IMR-90 (cell line): ENCODE data around the gene AP4M1. TPM values are rescaled to one million over a fixed set of nuclear protein-coding genes. Genes with fewer than 3 reads are reported as not detected.

Experiments used
- ATAC-seq: fragments of 200-7000 bp; cut with Tn5 transposase; 2 replicates; pipeline ENCODE4 v1.9.1; 2020; ENCODE audit warnings: low read depth, mild to moderate bottlenecking, moderate library complexity
- BruUV-seq: library from RNA; stranded (reverse); fragments of 400-500 nt; replicated peaks from 2 replicates; lab custom pipeline; 2021; lab: Mats Ljungman, UMichigan
- CTCF ChIA-PET: fragments of 300-600 bp; formaldehyde crosslinking; extraction: SDS; loops from one replicate; lab custom pipeline; 2021; ENCODE audit warnings: antibody characterized with exemption; lab: Yijun Ruan, JAX
- POLR2A ChIA-PET: fragments of 300-600 bp; sonication (Branson Sonifier 250); formaldehyde crosslinking; loops from one replicate; lab custom pipeline; 2022; ENCODE audit warnings: antibody characterized with exemption; ENCODE audit not compliant: unreplicated experiment; lab: Charles Lee
- DNase-seq: peaks from one replicate; pipeline ENCODE4 v3.0.0; 2013
- H2AFZ ChIP-seq: replicated peaks from 2 replicates; pipeline ENCODE3; 2013; ENCODE audit warnings: low read length, mild to moderate bottlenecking; ENCODE audit not compliant: poor library complexity
- H2AK5ac ChIP-seq: 2 replicates; pipeline ENCODE4 v1.6.1; 2013; ENCODE audit warnings: low read depth, low read length, inconsistent platforms
- H2AK9ac ChIP-seq: replicated peaks from 2 replicates; pipeline ENCODE3; 2013; ENCODE audit warnings: mild to moderate bottlenecking, low read depth, low read length, moderate library complexity; ENCODE audit not compliant: poor library complexity
- H2BK120ac ChIP-seq: 2 replicates; pipeline ENCODE4 v1.6.1; 2013; ENCODE audit warnings: low read depth, low read length, inconsistent platforms
- H2BK15ac ChIP-seq: 3 replicates; pipeline ENCODE4 v1.6.1; 2013; ENCODE audit warnings: low read depth, low read length, inconsistent platforms
- H2BK20ac ChIP-seq: 2 replicates; pipeline ENCODE4 v1.6.1; 2013; ENCODE audit warnings: low read depth, mild to moderate bottlenecking, inconsistent platforms, low read length, moderate library complexity
- H2BK5ac ChIP-seq: 2 replicates; pipeline ENCODE4 v1.6.1; 2013; ENCODE audit warnings: mild to moderate bottlenecking, low read depth, low read length, inconsistent platforms; ENCODE audit not compliant: poor library complexity, severe bottlenecking
- H3K14ac ChIP-seq: replicated peaks from 2 replicates; pipeline ENCODE4 v1.6.1; 2013; ENCODE audit warnings: low read depth, low read length, inconsistent platforms
- H3K18ac ChIP-seq: 2 replicates; pipeline ENCODE4 v1.6.1; 2013; ENCODE audit warnings: low read depth, low read length, control low read depth
- H3K23ac ChIP-seq: 2 replicates; pipeline ENCODE4 v1.6.1; 2013; ENCODE audit warnings: low read depth, low read length, inconsistent platforms
- H3K27ac ChIP-seq: 2 replicates; pipeline ENCODE4 v1.5.1; 2013; ENCODE audit warnings: mild to moderate bottlenecking, control low read depth, low read length; ENCODE audit not compliant: insufficient read depth
- H3K27me3 ChIP-seq: 2 replicates; pipeline ENCODE4 v1.6.1; 2013; ENCODE audit warnings: low read length; ENCODE audit not compliant: control insufficient read depth, insufficient read depth
- H3K36me3 ChIP-seq: 2 replicates; pipeline ENCODE4 v1.6.1; 2013; ENCODE audit warnings: low read length, mixed read lengths; ENCODE audit not compliant: control insufficient read depth, insufficient read depth
- H3K4ac ChIP-seq: 2 replicates; pipeline ENCODE4 v1.6.1; 2013; ENCODE audit warnings: low read depth, low read length, inconsistent platforms
- H3K4me1 ChIP-seq: 2 replicates; pipeline ENCODE4 v1.6.1; 2013; ENCODE audit warnings: low read length, mixed read lengths; ENCODE audit not compliant: control insufficient read depth, insufficient read depth
- H3K4me2 ChIP-seq: 2 replicates; pipeline ENCODE4 v1.6.1; 2013; ENCODE audit warnings: low read depth, mild to moderate bottlenecking, control low read depth, low read length, moderate library complexity
- H3K4me3 ChIP-seq: 2 replicates; pipeline ENCODE4 v1.5.1; 2013; ENCODE audit warnings: low read depth, mild to moderate bottlenecking, control low read depth, low read length, moderate library complexity; ENCODE audit not compliant: insufficient read depth
- H3K56ac ChIP-seq: 2 replicates; pipeline ENCODE4 v1.6.1; 2013; ENCODE audit warnings: low read length, inconsistent platforms; ENCODE audit not compliant: insufficient read depth; ENCODE audit errors: extremely low read depth
- H3K79me1 ChIP-seq, 2 experiments: 2 replicates each; pipeline ENCODE4 v1.6.1; 2013; ENCODE audit warnings: low read length in 2 of 2, inconsistent platforms in 1 of 2, low read depth in 1 of 2
- H3K9ac ChIP-seq: 2 replicates; pipeline ENCODE4 v1.6.1; 2013; ENCODE audit warnings: low read depth, low read length, control low read depth
- H3K9me1 ChIP-seq: 2 replicates; pipeline ENCODE4 v1.6.1; 2013; ENCODE audit warnings: low read length, inconsistent platforms; ENCODE audit not compliant: insufficient read depth
- H3K9me3 ChIP-seq: 2 replicates; pipeline ENCODE4 v1.6.1; 2013; ENCODE audit warnings: low read length; ENCODE audit not compliant: control insufficient read depth, insufficient read depth
- H4K20me1 ChIP-seq: 2 replicates; pipeline ENCODE4 v1.6.1; 2013; ENCODE audit warnings: low read length, inconsistent platforms; ENCODE audit not compliant: insufficient read depth
- H4K5ac ChIP-seq: 2 replicates; pipeline ENCODE4 v1.6.1; 2013; ENCODE audit warnings: mild to moderate bottlenecking, low read depth, low read length, control low read depth
- H4K8ac ChIP-seq, 2 experiments: 2 replicates each; pipeline ENCODE4 v1.6.1; 2013; ENCODE audit warnings: low read depth in 2 of 2, low read length in 2 of 2, control low read depth in 1 of 2, inconsistent platforms in 1 of 2
- H4K91ac ChIP-seq: 2 replicates; pipeline ENCODE4 v1.6.1; 2013; ENCODE audit warnings: low read depth, low read length, inconsistent platforms; ENCODE audit not compliant: insufficient read depth
- CTCF ChIP-seq: conservative IDR thresholded peaks from 2 replicates; pipeline ENCODE4 v1.5.1; 2012; ENCODE audit warnings: mild to moderate bottlenecking, low read depth, low read length, improper control_type of control experiment
- ELK1 ChIP-seq: fragments of 150-350 bp; IDR thresholded peaks from 2 replicates; pipeline ENCODE4 v1.6.1; 2016; ENCODE audit warnings: low read depth, mild to moderate bottlenecking, low read length, moderate library complexity, borderline replicate concordance
- MAZ ChIP-seq: IDR thresholded peaks from 2 replicates; pipeline ENCODE4 v1.6.1; 2012; ENCODE audit warnings: low read depth, mild to moderate bottlenecking, low read length, improper control_type of control experiment, moderate library complexity, borderline replicate concordance
- RAD21 ChIP-seq: IDR thresholded peaks from 2 replicates; pipeline ENCODE4 v1.6.1; 2012; ENCODE audit warnings: low read length, improper control_type of control experiment
- RFX5 ChIP-seq: IDR thresholded peaks from 2 replicates; pipeline ENCODE4 v1.8.0; 2012; ENCODE audit warnings: low read depth, mild to moderate bottlenecking, low read length, moderate library complexity
- SMC3 ChIP-seq: fragments of 150-350 bp; IDR thresholded peaks from 2 replicates; pipeline ENCODE4 v1.6.1; 2016; ENCODE audit warnings: low read depth, mild to moderate bottlenecking, antibody characterized with exemption, low read length, moderate library complexity
- WGBS, 2 experiments: methylation state at CpG; one replicate each; pipeline versions ENCODE4 v1.1.5 to v1.1.7; 2013; ENCODE audit warnings: missing lambda C conversion rate in 2 of 2; ENCODE audit not compliant: insufficient read length in 1 of 2; ENCODE audit errors: extremely low coverage in 2 of 2; 5-methylcytosine and 5-hydroxymethylcytosine counted together
- dilution Hi-C: fragments of 300-500 bp; cut with HindIII; formaldehyde crosslinking; loops from one replicate; pipeline ENCODE4 v1.14.3; 2018; ENCODE audit warnings: low sequenced_read_pairs; ENCODE audit not compliant: unreplicated experiment
- in situ Hi-C: fragments of 300-500 bp; cut with MboI; formaldehyde crosslinking; loops from 3 replicates; pipeline ENCODE4 v1.14.3; 2019; ENCODE audit warnings: low sequenced_read_pairs, inconsistent platforms, mixed read lengths
- intact Hi-C: fragments of 100-400 bp; cut with micrococcal nuclease; formaldehyde crosslinking; loops from 2 replicates; pipeline ENCODE4 v1.10.0; 2022
- polyA plus RNA-seq, 3 experiments: library from polyadenylated mRNA; depleted of rRNA; stranded (reverse); fragments of >200 nt; gene quantifications; 2 replicates each; pipeline ENCODE4 v1.2.3, GENCODE V29; 2012; ENCODE audit warnings: low replicate concordance in 1 of 3
- total RNA-seq: library from RNA; depleted of rRNA; stranded (reverse); fragments of >200 nt; gene quantifications from 2 replicates; pipeline ENCODE4 v1.2.3, GENCODE V29; 2012

AP4M1 gene
- total and polyA plus RNA-seq, 2 of the 4 experiments (the other 2 are of a cell fraction) = 21.1 to 21.4 TPM

- Histone ChIP-seq H3K4ac (no peak overlapping the region), H3K9me3 (no peaks in the 10 kb centered on the region), H3K18ac (no peak overlapping the region), H3K4me2 (no peak overlapping the region), H2BK120ac (no peak overlapping the region), H3K56ac (no peak overlapping the region), H3K23ac (no peak overlapping the region), H3K27ac (no peak overlapping the region), H3K4me1 (peaks cover 2% of the 10 kb centered on the region; the same call in 1 of the 2 replicates), H3K27me3 (peaks cover 2% of the 10 kb centered on the region; the same call in 1 of the 2 replicates), H2BK5ac (no peak overlapping the region), H2AK5ac (no peak overlapping the region), H2AFZ (peak overlapping the region; percentile 76), H3K79me1 (peaks cover 7 to 12% of the 10 kb centered on the region in 2 experiments; a peak in 3 of 4 replicates), H3K9ac (no peak overlapping the region), H2BK20ac (no peak overlapping the region), H4K20me1 (no peaks in the 10 kb centered on the region), H4K91ac (no peak overlapping the region), H4K5ac (no peak overlapping the region), H3K4me3 (no peak overlapping the region), H4K8ac (no peak overlapping the region), H3K14ac (no peak overlapping the region), H2BK15ac (no peak overlapping the region), H3K36me3 (no peaks in the 10 kb centered on the region), H2AK9ac (no peak overlapping the region), H3K9me1 (no peaks in the 10 kb centered on the region)
- intact Hi-C loops = loop anchor here (1.0 to 5.0 kb wide), 4 partner anchors 78 to 274 kb away; no protein-coding TSS in a partner anchor
- WGBS, 2 experiments = 0% methylated on average over 1 of the region's 3 CpGs; no CpG with 5 or more reads in 1 of the 2 experiments
- peak; percentile 66 for DNase-seq
- POLR2A ChIA-PET = no interaction called here
- CTCF ChIA-PET = interaction anchor here (0.8 to 0.9 kb wide), 4 partner anchors 11 to 86 kb away, joined by 3 read pairs; partner anchors contain the start of gene LAMTOR4
- TF ChIP-seq SMC3 = peak; percentile 93
- peak; percentile 94 for TF ChIP-seq CTCF
- peak; percentile 96 for TF ChIP-seq RAD21
- no peak for TF ChIP-seq RFX5
- TF ChIP-seq MAZ = no peak
- TF ChIP-seq ELK1 = no peak
- in situ Hi-C loops = loop anchor here (10.0 kb wide), 1 partner anchor 212 kb away; no protein-coding TSS in a partner anchor
- peak; percentile 77 for ATAC-seq
- BruUV-seq = no TSS peak
- dilution Hi-C loops = no loop called here
These were observed 31.3 kb downstream of the AP4M1 start for GRCh38 chr7:100132697-100133151.
